ENCODE data around the gene UBE2R2.
"Not testable (repeated sequence)": the region's sequence is repeated elsewhere in the genome, so short reads cannot be mapped to it uniquely, and the experiment has no call there.

UBE2R2 gene

DNA sequence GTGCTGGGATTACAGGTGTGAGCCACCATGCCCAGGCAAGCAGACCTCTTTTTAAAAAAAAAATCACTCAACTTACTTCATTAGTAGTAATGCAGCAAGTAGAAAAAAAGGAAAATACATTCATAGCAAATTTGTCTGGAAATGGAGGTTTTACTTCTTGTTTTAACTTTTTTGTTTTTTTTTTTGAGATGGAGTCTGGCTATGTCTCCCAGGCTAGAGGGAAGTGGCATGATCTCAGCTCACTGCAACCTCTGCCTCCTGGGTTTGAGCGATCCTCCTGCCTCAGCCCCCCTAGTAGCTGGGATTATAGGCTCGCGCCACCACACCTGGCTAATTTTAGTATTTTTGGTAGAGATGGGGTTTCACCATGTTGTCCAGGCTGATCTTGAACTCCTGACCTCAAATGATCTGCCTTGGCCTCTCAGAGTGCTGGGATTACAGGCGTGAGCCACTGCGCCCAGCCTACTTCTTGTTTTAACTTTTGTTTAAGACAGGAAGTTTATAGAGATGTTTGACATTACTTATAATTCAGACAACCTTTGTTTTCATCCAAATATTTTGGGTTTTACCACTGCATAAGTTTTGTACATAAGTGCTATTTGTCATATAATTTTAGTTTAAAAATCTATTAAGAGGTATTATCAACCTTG is 26.5 kb downstream of the UBE2R2 start:
- TF ChIP-seq, protein P1, sequence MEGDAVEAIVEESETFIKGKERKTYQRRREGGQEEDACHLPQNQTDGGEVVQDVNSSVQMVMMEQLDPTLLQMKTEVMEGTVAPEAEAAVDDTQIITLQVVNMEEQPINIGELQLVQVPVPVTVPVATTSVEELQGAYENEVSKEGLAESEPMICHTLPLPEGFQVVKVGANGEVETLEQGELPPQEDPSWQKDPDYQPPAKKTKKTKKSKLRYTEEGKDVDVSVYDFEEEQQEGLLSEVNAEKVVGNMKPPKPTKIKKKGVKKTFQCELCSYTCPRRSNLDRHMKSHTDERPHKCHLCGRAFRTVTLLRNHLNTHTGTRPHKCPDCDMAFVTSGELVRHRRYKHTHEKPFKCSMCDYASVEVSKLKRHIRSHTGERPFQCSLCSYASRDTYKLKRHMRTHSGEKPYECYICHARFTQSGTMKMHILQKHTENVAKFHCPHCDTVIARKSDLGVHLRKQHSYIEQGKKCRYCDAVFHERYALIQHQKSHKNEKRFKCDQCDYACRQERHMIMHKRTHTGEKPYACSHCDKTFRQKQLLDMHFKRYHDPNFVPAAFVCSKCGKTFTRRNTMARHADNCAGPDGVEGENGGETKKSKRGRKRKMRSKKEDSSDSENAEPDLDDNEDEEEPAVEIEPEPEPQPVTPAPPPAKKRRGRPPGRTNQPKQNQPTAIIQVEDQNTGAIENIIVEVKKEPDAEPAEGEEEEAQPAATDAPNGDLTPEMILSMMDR (IDR thresholded peaks at IDR 0.05; ENCODE audit: insufficient read depth, low read depth, low read length, missing control alignments): no peak
- no peak overlapping the region for H3K4me3 ChIP-seq (ENCODE audit: low read depth, low read length)
- DNase-seq (ENCODE audit: low read depth): no peak

DNA sequence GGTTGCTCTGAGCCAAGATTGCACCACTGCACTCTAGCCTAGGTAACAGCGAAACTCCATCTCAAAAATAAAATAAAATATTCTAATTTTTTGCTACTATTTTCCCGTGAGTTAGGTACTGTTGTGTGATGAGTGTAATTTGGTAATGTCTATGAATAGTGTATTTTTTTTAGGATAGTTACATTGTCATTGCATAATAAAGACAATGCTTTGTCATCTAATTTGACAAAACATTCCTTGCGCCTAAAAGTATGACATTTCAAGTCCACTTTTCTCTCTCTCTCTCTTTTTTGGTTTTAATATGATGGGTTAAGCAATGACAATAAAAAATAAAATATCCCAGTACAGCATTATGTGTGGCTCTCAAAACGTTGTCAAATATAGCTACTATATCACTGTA is 29.3 kb downstream of the UBE2R2 start:
- no peak overlapping the region for H3K4me3 ChIP-seq (ENCODE audit: low read depth, low read length)
- no peak for DNase-seq (ENCODE audit: low read depth)
- TF ChIP-seq, protein P1 (IDR thresholded peaks at IDR 0.05; ENCODE audit: insufficient read depth, low read depth, low read length, missing control alignments): no peak

DNA sequence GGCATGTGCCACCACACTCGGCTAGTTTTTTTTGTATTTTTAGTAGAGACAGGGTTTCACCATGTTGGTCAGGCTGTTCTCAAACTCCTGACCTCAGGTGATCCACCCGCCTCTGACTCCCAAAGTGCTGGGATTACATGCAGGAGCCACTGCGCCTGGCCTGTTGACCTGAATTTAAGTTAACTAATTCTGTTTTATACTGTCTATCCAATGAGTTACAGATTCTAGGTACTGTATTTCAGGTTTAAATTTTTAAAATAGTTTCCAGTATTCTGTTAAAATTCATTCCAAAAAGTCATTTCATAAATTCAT is 30.9 kb downstream of the UBE2R2 start:
- DNase-seq (ENCODE audit: low read depth); H3K4me3 ChIP-seq (ENCODE audit: low read depth, low read length): not testable (repeated sequence)

DNA sequence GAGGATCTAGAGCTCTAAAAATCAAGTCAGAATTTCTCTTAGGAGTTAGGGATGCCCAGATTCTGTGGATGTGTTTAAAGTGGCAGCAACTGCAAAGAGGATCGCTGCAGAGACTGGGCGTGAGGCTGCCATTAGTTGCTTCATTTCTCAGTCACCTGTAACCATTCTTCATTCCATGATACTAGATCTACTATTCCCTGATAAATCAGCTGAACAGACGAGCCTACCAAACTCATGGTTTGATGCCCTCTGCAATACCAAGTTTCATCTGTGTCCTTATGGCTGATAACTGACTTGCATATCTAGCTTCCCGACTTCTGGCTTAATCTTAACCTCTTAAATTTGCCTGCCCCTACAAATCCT is 33.3 kb downstream of the UBE2R2 start:
- TF ChIP-seq, protein P1 (IDR thresholded peaks at IDR 0.05; ENCODE audit: insufficient read depth, low read depth, low read length, missing control alignments): no peak
- DNase-seq (ENCODE audit: low read depth): no peak
- H3K4me3 ChIP-seq (ENCODE audit: low read depth, low read length): no peak overlapping the region

DNA sequence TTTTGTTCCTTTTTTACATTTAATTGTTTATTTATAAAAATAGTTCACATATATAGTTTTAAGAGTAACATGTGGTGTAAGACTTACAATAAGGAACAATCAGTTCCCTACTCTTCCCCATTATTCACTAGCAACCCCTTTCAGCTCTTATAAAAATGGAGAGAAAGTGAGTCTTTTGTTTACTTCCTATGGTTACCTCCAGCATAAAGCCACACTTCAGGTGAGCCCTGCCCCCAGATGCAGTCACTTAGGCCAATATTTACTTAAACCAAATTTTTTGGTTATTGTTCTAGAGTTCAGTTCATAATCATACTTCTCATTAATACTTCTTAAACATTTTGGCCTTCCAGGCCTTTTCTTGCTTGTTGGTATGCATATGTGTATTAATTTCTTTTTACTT is 33.7 kb downstream of the UBE2R2 start:
- TF ChIP-seq, protein P1 (IDR thresholded peaks at IDR 0.05; ENCODE audit: insufficient read depth, low read depth, low read length, missing control alignments): no peak
- no peak for DNase-seq (ENCODE audit: low read depth)
- H3K4me3 ChIP-seq (ENCODE audit: low read depth, low read length): no peak overlapping the region

DNA sequence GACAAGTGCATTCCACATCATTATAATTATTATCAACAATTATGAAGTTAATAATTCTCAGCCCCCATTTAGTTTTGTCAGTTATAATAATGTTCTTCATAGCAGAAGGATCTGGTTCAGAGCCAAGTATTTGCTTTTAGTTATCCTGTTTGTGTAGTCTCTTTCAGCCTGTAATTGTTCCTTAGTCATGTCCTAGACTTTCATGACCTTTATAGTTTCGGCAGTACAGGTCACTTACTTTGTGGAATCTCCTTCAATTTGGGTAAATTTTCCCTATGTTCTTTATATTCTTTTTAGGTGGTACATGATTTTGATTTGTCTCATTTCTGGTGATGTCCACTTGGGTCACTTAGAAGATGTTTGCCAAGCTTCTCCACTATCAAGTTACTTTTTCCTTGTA is 34.3 kb downstream of the UBE2R2 start:
- TF ChIP-seq, protein P1 (IDR thresholded peaks at IDR 0.05; ENCODE audit: insufficient read depth, low read depth, low read length, missing control alignments): no peak
- no peak for DNase-seq (ENCODE audit: low read depth)
- no peak overlapping the region for H3K4me3 ChIP-seq (ENCODE audit: low read depth, low read length)

DNA sequence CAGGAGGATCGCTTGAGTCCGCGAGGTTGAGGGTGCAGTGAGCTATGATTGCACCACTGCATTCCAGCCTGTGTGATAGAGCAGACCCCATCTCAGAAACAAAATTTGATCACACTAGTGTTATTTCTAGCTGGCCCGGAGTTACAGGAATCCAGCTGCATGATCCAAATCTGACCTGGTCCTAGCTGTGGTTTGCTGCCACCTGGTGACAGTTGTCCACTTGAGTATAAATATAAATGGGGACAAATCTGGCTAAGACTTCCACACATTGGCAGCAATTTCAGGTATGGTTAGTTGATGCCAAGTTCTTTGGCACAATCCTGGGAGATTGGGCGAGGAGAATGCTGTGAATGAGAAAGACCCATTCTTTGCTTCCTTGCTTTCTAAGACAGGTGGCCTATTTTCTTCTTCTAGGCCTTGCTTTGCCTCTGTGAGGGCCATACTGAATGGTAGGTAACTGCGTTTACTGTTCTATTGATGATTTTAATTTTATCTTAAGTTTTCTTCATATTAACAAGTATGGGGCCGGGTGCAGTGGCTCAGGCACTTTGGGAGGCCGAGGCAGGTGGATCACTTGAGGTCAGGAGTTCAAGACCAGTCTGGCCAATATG is 35.4 kb downstream of the UBE2R2 start:
- peak; percentile 60 for DNase-seq (ENCODE audit: low read depth)
- H3K4me3 ChIP-seq (ENCODE audit: low read depth, low read length): no peak overlapping the region
- TF ChIP-seq, protein P1 (IDR thresholded peaks at IDR 0.05; ENCODE audit: insufficient read depth, low read depth, low read length, missing control alignments): peak; percentile 44

Data from GM12865 (cell line).